ENCODE results near the gene CD48. TPM values are rescaled to one million over a fixed set of nuclear protein-coding genes. Genes with fewer than 3 reads are reported as not detected.

Gene CD48
- total and polyA plus RNA-seq, 2 experiments from 2014 or later, result 0.30 TPM; not detected in 1

DNA sequence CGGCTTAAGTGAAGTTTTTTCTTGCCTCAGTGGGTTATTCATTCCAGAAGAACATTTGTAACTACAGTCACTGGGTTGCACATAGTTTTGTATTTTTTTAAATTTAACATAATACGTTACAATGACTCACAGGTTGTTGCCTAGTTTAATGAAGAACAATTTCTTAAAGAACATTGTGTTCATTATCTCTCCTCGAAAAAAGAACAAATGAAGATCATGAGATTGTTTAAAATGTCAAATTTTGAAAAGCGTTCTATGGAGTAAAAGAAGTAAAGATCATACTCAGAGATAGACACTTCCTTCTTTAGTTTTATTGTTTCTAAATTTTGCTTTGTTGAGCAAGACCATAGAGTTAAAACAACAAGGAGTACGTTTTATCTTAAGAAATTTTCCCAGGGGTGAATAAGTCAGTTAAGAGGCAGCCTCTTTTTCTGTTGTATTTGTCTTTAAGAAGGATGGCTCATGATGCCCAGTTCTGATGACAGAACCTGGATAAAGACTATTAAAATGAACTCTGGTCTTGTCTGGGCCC, 54.3 kb downstream of the CD48 start:
- no peaks in the 10 kb centered on the region for H4K20me1 ChIP-seq (ENCODE audit: insufficient read depth, poor library complexity, severe bottlenecking)
- H3K36me3 ChIP-seq (replicated peaks; ENCODE audit: insufficient read depth, low read depth), result no peaks in the 10 kb centered on the region
- H3K4me3 ChIP-seq, result no peak overlapping the region
- TF ChIP-seq EZH2 (IDR thresholded peaks at IDR 0.05; ENCODE audit: borderline replicate concordance) (no peak), CTCF (IDR thresholded peaks at IDR 0.05; ENCODE audit: poor library complexity) (no peak), EZH2phosphoT487 (IDR thresholded peaks at IDR 0.05; ENCODE audit: low read depth, severe bottlenecking, unreplicated experiment) (no peak)
- no peak overlapping the region for H2AFZ ChIP-seq
- H3K9me2 ChIP-seq (replicated peaks; ENCODE audit: insufficient read depth), result no peaks in the 10 kb centered on the region
- 73% methylated on average over 5 of the region's 5 CpGs for WGBS (ENCODE audit: low lambda C conversion rate, missing lambda C conversion rate)
- H3K27me3 ChIP-seq, result no peaks in the 10 kb centered on the region
- no peak for DNase-seq (ENCODE audit: low spot score)
- H3K79me2 ChIP-seq, result no peaks in the 10 kb centered on the region
- H3K4me2 ChIP-seq, result peak overlapping the region; percentile 1
- no peaks in the 10 kb centered on the region for H3K9me3 ChIP-seq (ENCODE audit: low read depth)
- H3K27ac ChIP-seq, result peak overlapping the region; percentile 75
- peaks cover 24% of the 10 kb centered on the region for H3K4me1 ChIP-seq (ENCODE audit: insufficient read depth)

- TF ChIP-seq EZH2phosphoT487 (IDR thresholded peaks at IDR 0.05; ENCODE audit: low read depth, severe bottlenecking, unreplicated experiment) (no peak), EZH2 (IDR thresholded peaks at IDR 0.05; ENCODE audit: borderline replicate concordance) (no peak), CTCF (IDR thresholded peaks at IDR 0.05; ENCODE audit: poor library complexity) (no peak)
- Histone ChIP-seq H3K9me3 (ENCODE audit: low read depth) (no peaks in the 10 kb centered on the region), H3K36me3 (replicated peaks; ENCODE audit: insufficient read depth, low read depth) (no peaks in the 10 kb centered on the region), H3K27ac (peak overlapping the region; percentile 46), H3K27me3 (no peaks in the 10 kb centered on the region), H3K4me2 (no peak overlapping the region), H3K9me2 (replicated peaks; ENCODE audit: insufficient read depth) (no peaks in the 10 kb centered on the region), H3K4me3 (no peak overlapping the region), H3K79me2 (no peaks in the 10 kb centered on the region), H2AFZ (no peak overlapping the region), H3K4me1 (ENCODE audit: insufficient read depth) (peaks cover 28% of the 10 kb centered on the region), H4K20me1 (ENCODE audit: insufficient read depth, poor library complexity, severe bottlenecking) (no peaks in the 10 kb centered on the region)
- DNase-seq (ENCODE audit: low spot score), result no peak
- 71% methylated on average over 3 of the region's 3 CpGs for WGBS (ENCODE audit: low lambda C conversion rate, missing lambda C conversion rate)
Observed at GRCh38 chr1:160656737-160657136, 54.9 kb downstream of the CD48 start.

- H3K9me2 ChIP-seq (replicated peaks; ENCODE audit: insufficient read depth), result no peaks in the 10 kb centered on the region
- peak overlapping the region; percentile 85 for H3K27ac ChIP-seq
- no peaks in the 10 kb centered on the region for H3K79me2 ChIP-seq
- no peak overlapping the region for H3K4me2 ChIP-seq
- no peaks in the 10 kb centered on the region for H3K27me3 ChIP-seq
- no peak overlapping the region for H3K4me3 ChIP-seq
- no peak overlapping the region for H2AFZ ChIP-seq
- 91% methylated on average over 2 of the region's 2 CpGs for WGBS (ENCODE audit: low lambda C conversion rate, missing lambda C conversion rate)
- H3K4me1 ChIP-seq (ENCODE audit: insufficient read depth), result peaks cover 44% of the 10 kb centered on the region
- no peak for TF ChIP-seq EZH2phosphoT487 (IDR thresholded peaks at IDR 0.05; ENCODE audit: low read depth, severe bottlenecking, unreplicated experiment)
- TF ChIP-seq EZH2 (IDR thresholded peaks at IDR 0.05; ENCODE audit: borderline replicate concordance), result no peak
- TF ChIP-seq CTCF (IDR thresholded peaks at IDR 0.05; ENCODE audit: poor library complexity), result no peak
- H4K20me1 ChIP-seq (ENCODE audit: insufficient read depth, poor library complexity, severe bottlenecking), result no peaks in the 10 kb centered on the region
- no peak for DNase-seq (ENCODE audit: low spot score)
- H3K9me3 ChIP-seq (ENCODE audit: low read depth), result no peaks in the 10 kb centered on the region
- no peaks in the 10 kb centered on the region for H3K36me3 ChIP-seq (replicated peaks; ENCODE audit: insufficient read depth, low read depth)
Observed at GRCh38 chr1:160653620-160654016, 58.0 kb downstream of the CD48 start.
